Sigmoid colon (tissue), 4 donors: ENCODE results near the gene ACOX3.

Source experiments
- EP300 ChIP-seq, 4 donors: sonication (generic); formaldehyde crosslinking; IDR thresholded peaks; one replicate each; pipeline ENCODE4 v1.6.1; 2017; ENCODE audit warnings: antibody characterized with exemption in 4 of 4
- POLR2A ChIP-seq, 2 donors: fragments of 450-650 bp; IDR thresholded peaks; one replicate each; pipeline ENCODE4 v1.6.1; 2016; ENCODE audit warnings: antibody characterized with exemption in 2 of 2, mild to moderate bottlenecking in 2 of 2, moderate library complexity in 2 of 2
- POLR2AphosphoS5 ChIP-seq, 4 donors: sonication (generic); formaldehyde crosslinking; IDR thresholded peaks; one replicate each; pipeline ENCODE4 v1.6.1; 2017; ENCODE audit warnings: antibody characterized with exemption in 4 of 4
- TF ChIP-seq, protein P1 (sequence below), 4 experiments: fragments of 450-650 bp in 3 of 4; fragments of 200-600 bp in 1 of 4; IDR thresholded peaks; one replicate each; pipeline ENCODE4 v1.5.1; 2016 to 2019; ENCODE audit warnings: antibody characterized with exemption in 4 of 4, mild to moderate bottlenecking in 3 of 4, moderate library complexity in 2 of 4

DNA sequence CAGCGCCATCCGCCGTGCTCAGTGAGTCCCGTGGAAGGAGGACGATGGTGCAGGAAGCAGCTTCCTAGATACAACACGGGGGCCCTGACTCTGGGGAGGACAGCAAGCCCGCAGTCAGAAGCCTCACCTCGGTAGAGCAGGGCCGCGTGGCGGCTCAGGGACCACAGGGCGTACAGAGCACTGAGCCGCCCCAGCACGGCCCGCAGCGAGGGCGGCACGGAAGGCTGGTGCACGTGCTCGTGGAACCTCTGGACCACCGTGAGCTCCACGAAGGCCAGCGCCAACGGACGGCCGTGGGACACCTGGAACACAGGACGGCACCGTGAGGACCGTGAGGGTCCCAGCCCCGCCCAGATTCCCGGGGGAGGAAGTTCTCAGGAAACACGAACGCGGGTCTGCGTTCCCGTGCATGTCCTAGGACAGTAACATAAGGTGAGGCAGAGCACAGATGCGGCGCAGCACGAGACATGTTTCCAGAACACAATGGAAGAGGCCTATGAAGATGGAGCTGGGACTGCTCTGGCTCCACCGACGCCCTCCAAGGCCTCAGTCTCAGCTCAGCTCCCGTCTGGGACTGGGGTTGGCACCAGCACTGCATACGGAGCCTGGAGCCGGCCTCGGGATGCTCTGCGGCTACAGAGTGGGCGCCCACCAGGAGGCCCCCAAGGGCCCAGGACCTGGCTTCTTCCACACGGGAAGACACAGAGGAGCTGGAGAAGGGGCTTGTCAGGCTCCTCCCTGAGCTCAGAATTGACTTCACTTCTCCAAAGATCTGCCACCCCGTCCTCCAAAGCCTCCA lies 65.5 kb downstream of the ACOX3 start:
- TF ChIP-seq POLR2A (IDR thresholded peaks at IDR 0.05) (no peak), POLR2AphosphoS5 (IDR thresholded peaks at IDR 0.05) (no peak), EP300 (IDR thresholded peaks at IDR 0.05) (no peak)
- TF ChIP-seq, protein P1, sequence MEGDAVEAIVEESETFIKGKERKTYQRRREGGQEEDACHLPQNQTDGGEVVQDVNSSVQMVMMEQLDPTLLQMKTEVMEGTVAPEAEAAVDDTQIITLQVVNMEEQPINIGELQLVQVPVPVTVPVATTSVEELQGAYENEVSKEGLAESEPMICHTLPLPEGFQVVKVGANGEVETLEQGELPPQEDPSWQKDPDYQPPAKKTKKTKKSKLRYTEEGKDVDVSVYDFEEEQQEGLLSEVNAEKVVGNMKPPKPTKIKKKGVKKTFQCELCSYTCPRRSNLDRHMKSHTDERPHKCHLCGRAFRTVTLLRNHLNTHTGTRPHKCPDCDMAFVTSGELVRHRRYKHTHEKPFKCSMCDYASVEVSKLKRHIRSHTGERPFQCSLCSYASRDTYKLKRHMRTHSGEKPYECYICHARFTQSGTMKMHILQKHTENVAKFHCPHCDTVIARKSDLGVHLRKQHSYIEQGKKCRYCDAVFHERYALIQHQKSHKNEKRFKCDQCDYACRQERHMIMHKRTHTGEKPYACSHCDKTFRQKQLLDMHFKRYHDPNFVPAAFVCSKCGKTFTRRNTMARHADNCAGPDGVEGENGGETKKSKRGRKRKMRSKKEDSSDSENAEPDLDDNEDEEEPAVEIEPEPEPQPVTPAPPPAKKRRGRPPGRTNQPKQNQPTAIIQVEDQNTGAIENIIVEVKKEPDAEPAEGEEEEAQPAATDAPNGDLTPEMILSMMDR (IDR thresholded peaks at IDR 0.05) = no peak
